HCT116 (cell line): ENCODE results near the gene MRPL37. TPM values are rescaled to one million over a fixed set of nuclear protein-coding genes. Genes with fewer than 3 reads are reported as not detected.

Experiments
- ATAC-seq: fragments of 200-7000 bp; cut with Tn5 transposase; 2 replicates; pipeline ENCODE4 v1.9.1; 2020; ENCODE audit warnings: mild to moderate bottlenecking, moderate library complexity
- BruUV-seq: library from RNA; stranded (reverse); fragments of 400-500 nt; replicated peaks from 2 replicates; lab custom pipeline; 2021; lab: Mats Ljungman, UMichigan
- CTCF ChIA-PET: fragments of 300-600 bp; sonication (Branson Sonifier 250); formaldehyde crosslinking; loops from one replicate; lab custom pipeline; 2021; ENCODE audit warnings: antibody characterized with exemption; lab: Charles Lee
- POLR2A ChIA-PET: fragments of 300-600, 350-600 bp; sonication (Branson Sonifier 250); formaldehyde crosslinking; loops from one replicate; lab custom pipeline; 2021; ENCODE audit warnings: antibody characterized with exemption; lab: Charles Lee
- RAD21 ChIA-PET, 2 experiments: fragments of 300-600 bp; sonication (Branson Sonifier 250); formaldehyde crosslinking; loops; one replicate each; lab custom pipeline; 2023; ENCODE audit warnings: low total read pairs in 2 of 2; ENCODE audit not compliant: uncharacterized antibody in 2 of 2, unreplicated experiment in 2 of 2, low non-redundant PET in 1 of 2; lab: Charles Lee
- DNase-seq: peaks from one replicate; pipeline ENCODE4 v3.0.0-alpha.2; 2010; ENCODE audit warnings: low read depth, low spot score
- H2AFZ ChIP-seq: fragments of 200-600 bp; shearing (Covaris generic), sonication (generic); 2 replicates; pipeline ENCODE4 v1.6.1; 2017; ENCODE audit warnings: low read depth, mixed run types, mixed read lengths, antibody characterized with exemption, low read length; ENCODE audit not compliant: poor library complexity, severe bottlenecking
- H3K27ac ChIP-seq: 2 replicates; pipeline ENCODE4 v1.5.1; 2012; ENCODE audit warnings: low read depth, low read length
- H3K27me3 ChIP-seq: fragments of 200-600 bp; sonication (generic); 2 replicates; pipeline ENCODE4 v1.6.1; 2016; ENCODE audit warnings: mixed run types, low read length, mixed read lengths; ENCODE audit not compliant: insufficient read depth
- H3K36me3 ChIP-seq, 2 experiments: fragments of 200-500 bp in 1 of 2; fragments of 200-600 bp in 1 of 2; sonication (Bioruptor generic) in 1 of 2; sonication (generic) in 1 of 2; 2 replicates each; pipeline versions ENCODE4 v1.5.1 to v1.6.1; 2014 to 2016; ENCODE audit warnings: low read length in 2 of 2, inconsistent platforms in 1 of 2, mixed read lengths in 1 of 2, mixed run types in 1 of 2; ENCODE audit not compliant: insufficient read depth in 2 of 2, control insufficient read depth in 1 of 2
- H3K4me1 ChIP-seq, 2 experiments: fragments of 200-600 bp in 1 of 2; sonication (generic) in 1 of 2; 2 replicates each; pipeline versions ENCODE4 v1.5.1 to v1.6.1; 2012 to 2017; ENCODE audit warnings: low read length in 2 of 2, inconsistent platforms in 1 of 2, mild to moderate bottlenecking in 1 of 2, mixed read lengths in 1 of 2, mixed run types in 1 of 2, moderate library complexity in 1 of 2; ENCODE audit not compliant: insufficient read depth in 2 of 2, control insufficient read depth in 1 of 2
- H3K4me2 ChIP-seq: fragments of 200-600 bp; sonication (generic); 2 replicates; pipeline ENCODE4 v1.6.1; 2017; ENCODE audit warnings: mixed run types, low read length, mixed read lengths
- H3K4me3 ChIP-seq, 2 experiments: fragments of 200-600 bp in 1 of 2; sonication (generic) in 1 of 2; replicated peaks in 1 of 2; 2 replicates each; pipeline ENCODE4 v1.5.1; 2011 to 2016; ENCODE audit warnings: low read length in 2 of 2, control low read depth in 1 of 2, low read depth in 1 of 2, mild to moderate bottlenecking in 1 of 2, mixed read lengths in 1 of 2, mixed run types in 1 of 2
- H3K79me2 ChIP-seq: fragments of 200-600 bp; sonication (generic); 2 replicates; pipeline ENCODE4 v1.6.1; 2017; ENCODE audit warnings: mild to moderate bottlenecking, mixed run types, low read length, moderate library complexity, mixed read lengths; ENCODE audit not compliant: insufficient read depth
- H3K9ac ChIP-seq: fragments of 200-600 bp; sonication (generic); 2 replicates; pipeline ENCODE4 v1.6.1; 2016; ENCODE audit warnings: low read length, mixed read lengths
- H3K9me2 ChIP-seq: fragments of 200-600 bp; sonication (generic), shearing (Covaris generic); 2 replicates; pipeline ENCODE4 v1.6.1; 2017; ENCODE audit warnings: mixed run types, mild to moderate bottlenecking, moderate library complexity; ENCODE audit not compliant: insufficient read depth
- H3K9me3 ChIP-seq, 2 experiments: fragments of 200-500 bp in 1 of 2; fragments of 200-600 bp in 1 of 2; sonication (Bioruptor generic) in 1 of 2; sonication (generic) in 1 of 2; 2 replicates each; pipeline ENCODE4 v1.6.1; 2014 to 2017; ENCODE audit warnings: low read length in 2 of 2, mixed read lengths in 2 of 2, inconsistent platforms in 1 of 2, low read depth in 1 of 2, mild to moderate bottlenecking in 1 of 2, mixed run types in 1 of 2, moderate library complexity in 1 of 2; ENCODE audit not compliant: control insufficient read depth in 1 of 2, insufficient read depth in 1 of 2
- H4K20me1 ChIP-seq: fragments of 200-600 bp; sonication (generic), shearing (Covaris generic); 2 replicates; pipeline ENCODE4 v1.6.1; 2017; ENCODE audit warnings: mixed run types, mild to moderate bottlenecking, moderate library complexity; ENCODE audit not compliant: insufficient read depth
- CBX3 ChIP-seq: IDR thresholded peaks from 2 replicates; pipeline ENCODE4 v1.6.1; 2012; ENCODE audit warnings: low read depth
- ELF1 ChIP-seq: IDR thresholded peaks from 2 replicates; pipeline ENCODE4 v1.6.1; 2012; ENCODE audit warnings: low read depth, borderline replicate concordance
- EZH2 ChIP-seq: fragments of 200-600 bp; sonication (generic); IDR thresholded peaks from 2 replicates; pipeline ENCODE4 v1.6.1; 2017; ENCODE audit warnings: antibody characterized with exemption, mixed run types
- EZH2phosphoT487 ChIP-seq: fragments of 200-600 bp; IDR thresholded peaks from 2 replicates; pipeline ENCODE4 v1.6.1; 2018; ENCODE audit warnings: antibody characterized with exemption, borderline replicate concordance
- FOSL1 ChIP-seq: IDR thresholded peaks from 2 replicates; pipeline ENCODE4 v1.6.1; 2012; ENCODE audit warnings: low read depth
- POLR2AphosphoS5 ChIP-seq: IDR thresholded peaks from 2 replicates; pipeline ENCODE4 v1.6.1; 2011; ENCODE audit warnings: mild to moderate bottlenecking, low read depth, low read length, moderate library complexity
- SIN3A ChIP-seq: IDR thresholded peaks from 2 replicates; pipeline ENCODE4 v1.6.1; 2012; ENCODE audit warnings: low read depth
- SRF ChIP-seq: IDR thresholded peaks from 2 replicates; pipeline ENCODE4 v1.6.1; 2012; ENCODE audit warnings: low read depth
- ZNF274 ChIP-seq: fragments of 200-500 bp; sonication (Bioruptor generic); IDR thresholded peaks from 2 replicates; pipeline ENCODE4 v1.6.1; 2014; ENCODE audit warnings: mild to moderate bottlenecking, low read depth, low read length, inconsistent platforms
- intact Hi-C: fragments of 100-400 bp; cut with micrococcal nuclease; formaldehyde crosslinking; loops from 2 replicates; pipeline ENCODE4 v1.10.0; 2022
- total RNA-seq: library from RNA; stranded (reverse); gene quantifications from one replicate; pipeline ENCODE4 v1.2.1, GENCODE V29; 2021; ENCODE audit not compliant: unreplicated experiment
- TF ChIP-seq, protein P1 (sequence below), 3 experiments: fragments of 200-600 bp in 1 of 3; sonication (generic) in 1 of 3; IDR thresholded peaks in 2 of 3; conservative IDR thresholded peaks in 1 of 3; 2 replicates each; pipeline ENCODE4 v1.5.1; 2012 to 2017; ENCODE audit warnings: low read depth in 2 of 3, low read length in 2 of 3, antibody characterized with exemption in 1 of 3, borderline replicate concordance in 1 of 3, control low read depth in 1 of 3, mild to moderate bottlenecking in 1 of 3, mixed read lengths in 1 of 3, mixed run types in 1 of 3, moderate library complexity in 1 of 3; ENCODE audit not compliant: insufficient read depth in 1 of 3

MRPL37 gene
- total RNA-seq, 1 experiment from 2014 or later, result 132 TPM

- Histone ChIP-seq H3K79me2 (no peaks in the 10 kb centered on the region), H3K9ac (no peak overlapping the region), H3K36me3 (no peaks in the 10 kb centered on the region; a peak in 1 of 4 replicates), H3K27me3 (no peaks in the 10 kb centered on the region), H2AFZ (no peak overlapping the region), H3K4me2 (no peak overlapping the region), H3K27ac (no peak overlapping the region), H3K9me2 (no peaks in the 10 kb centered on the region), H3K9me3 (no peaks in the 10 kb centered on the region), H3K4me3 (no peak overlapping the region), H3K4me1 (no peaks in the 10 kb centered on the region), H4K20me1 (no peaks in the 10 kb centered on the region)
- intact Hi-C loops, result no loop called here
- ChIA-PET CTCF (no interaction called here), POLR2A (no interaction called here), RAD21 (no interaction called here)
- DNase-seq, result no peak
- no peak for ATAC-seq
- no peak for TF ChIP-seq ZNF274
- TF ChIP-seq POLR2AphosphoS5, result no peak
- no peak for TF ChIP-seq EZH2phosphoT487
- no peak for TF ChIP-seq ELF1
- no peak for TF ChIP-seq FOSL1
- TF ChIP-seq, protein P1, sequence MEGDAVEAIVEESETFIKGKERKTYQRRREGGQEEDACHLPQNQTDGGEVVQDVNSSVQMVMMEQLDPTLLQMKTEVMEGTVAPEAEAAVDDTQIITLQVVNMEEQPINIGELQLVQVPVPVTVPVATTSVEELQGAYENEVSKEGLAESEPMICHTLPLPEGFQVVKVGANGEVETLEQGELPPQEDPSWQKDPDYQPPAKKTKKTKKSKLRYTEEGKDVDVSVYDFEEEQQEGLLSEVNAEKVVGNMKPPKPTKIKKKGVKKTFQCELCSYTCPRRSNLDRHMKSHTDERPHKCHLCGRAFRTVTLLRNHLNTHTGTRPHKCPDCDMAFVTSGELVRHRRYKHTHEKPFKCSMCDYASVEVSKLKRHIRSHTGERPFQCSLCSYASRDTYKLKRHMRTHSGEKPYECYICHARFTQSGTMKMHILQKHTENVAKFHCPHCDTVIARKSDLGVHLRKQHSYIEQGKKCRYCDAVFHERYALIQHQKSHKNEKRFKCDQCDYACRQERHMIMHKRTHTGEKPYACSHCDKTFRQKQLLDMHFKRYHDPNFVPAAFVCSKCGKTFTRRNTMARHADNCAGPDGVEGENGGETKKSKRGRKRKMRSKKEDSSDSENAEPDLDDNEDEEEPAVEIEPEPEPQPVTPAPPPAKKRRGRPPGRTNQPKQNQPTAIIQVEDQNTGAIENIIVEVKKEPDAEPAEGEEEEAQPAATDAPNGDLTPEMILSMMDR (IDR thresholded peaks at IDR 0.05 in 2 of 3, conservative IDR thresholded peaks at IDR 0.05 in 1 of 3; ENCODE audit: borderline replicate concordance in 1 of 3, insufficient read depth in 1 of 3, low read depth in 2 of 3, low read length in 2 of 3), result no peak
- TF ChIP-seq SIN3A, result no peak
- no peak for TF ChIP-seq SRF
- TF ChIP-seq EZH2, result no peak
- TF ChIP-seq CBX3, result no peak
- BruUV-seq, result no TSS peak
Observed at GRCh38 chr1:54176621-54177327, 23.2 kb upstream of the MRPL37 start.
